ENCODE data around the gene RFESD. TPM values are rescaled to one million over a fixed set of nuclear protein-coding genes. Genes with fewer than 3 reads are reported as not detected.

Gene RFESD
- total RNA-seq, 4 donors from 2014 or later: 0.63 to 3.7 (median 2.5) TPM

DNA sequence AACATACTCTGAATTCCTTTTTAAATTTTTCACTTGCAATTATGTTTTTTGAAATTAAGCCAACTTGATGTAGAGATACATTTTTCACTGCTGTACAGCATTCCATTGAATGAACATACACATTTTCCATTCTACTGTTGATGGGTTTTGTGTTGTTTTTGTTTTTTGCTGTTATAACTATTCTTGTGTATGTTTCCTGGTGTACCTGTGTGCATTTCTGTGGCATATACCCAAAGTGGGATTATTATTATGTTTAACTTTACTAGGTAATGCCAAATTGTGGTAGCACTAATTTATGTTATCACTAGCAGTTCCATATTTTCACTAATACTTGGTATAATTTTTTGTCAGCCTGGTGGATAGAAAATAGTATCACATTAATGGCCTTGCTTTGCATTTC lies 2.7 kb downstream of the RFESD start:
- H3K4me3 ChIP-seq (replicated peaks in 1 of 3): no peak overlapping the region

DNA sequence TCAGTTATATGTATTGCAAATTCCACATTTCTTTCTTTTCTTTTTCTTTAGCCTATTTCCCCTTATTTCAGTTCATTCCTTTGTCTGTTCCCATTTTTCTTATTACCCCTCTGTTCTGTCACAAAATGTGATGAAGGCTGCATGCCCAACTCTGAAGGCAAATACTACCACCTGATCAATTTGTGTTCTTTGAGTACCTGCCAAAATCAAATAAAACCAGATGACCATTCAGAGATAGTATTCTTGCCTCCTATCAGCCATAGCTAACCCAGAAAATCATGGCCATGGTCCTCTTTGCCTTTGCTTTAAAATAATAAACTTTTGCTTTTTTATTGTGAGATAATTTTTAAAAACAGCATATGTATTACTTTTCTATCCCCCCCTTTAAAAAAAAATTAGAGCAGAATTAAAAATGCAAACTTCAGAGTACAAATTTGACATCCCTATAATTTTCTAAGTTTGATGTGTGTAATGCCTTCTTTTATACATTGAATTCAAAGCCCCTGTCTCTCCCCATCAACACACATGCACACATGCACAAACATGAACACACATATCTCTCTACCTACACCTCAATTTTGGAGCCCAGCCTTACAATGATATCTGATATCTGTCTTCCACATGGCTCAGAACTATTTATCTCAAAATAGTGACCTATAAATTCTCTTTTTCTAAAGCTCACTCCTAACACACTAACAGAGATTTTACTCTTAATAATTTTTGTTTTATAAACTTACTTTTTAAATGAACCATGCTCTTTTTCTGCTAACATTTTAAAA lies 3.5 kb downstream of the RFESD start:
- Histone ChIP-seq H3K9me3 (no peaks in the 10 kb centered on the region), H3K27me3 (no peaks in the 10 kb centered on the region), H3K27ac (no peak overlapping the region), H3K4me3 (replicated peaks in 1 of 3) (no peak overlapping the region), H3K4me1 (peaks cover 3 to 9% of the 10 kb centered on the region in 2 donors), H3K36me3 (no peaks in the 10 kb centered on the region)
- no peak for DNase-seq
- TF ChIP-seq, protein P1, sequence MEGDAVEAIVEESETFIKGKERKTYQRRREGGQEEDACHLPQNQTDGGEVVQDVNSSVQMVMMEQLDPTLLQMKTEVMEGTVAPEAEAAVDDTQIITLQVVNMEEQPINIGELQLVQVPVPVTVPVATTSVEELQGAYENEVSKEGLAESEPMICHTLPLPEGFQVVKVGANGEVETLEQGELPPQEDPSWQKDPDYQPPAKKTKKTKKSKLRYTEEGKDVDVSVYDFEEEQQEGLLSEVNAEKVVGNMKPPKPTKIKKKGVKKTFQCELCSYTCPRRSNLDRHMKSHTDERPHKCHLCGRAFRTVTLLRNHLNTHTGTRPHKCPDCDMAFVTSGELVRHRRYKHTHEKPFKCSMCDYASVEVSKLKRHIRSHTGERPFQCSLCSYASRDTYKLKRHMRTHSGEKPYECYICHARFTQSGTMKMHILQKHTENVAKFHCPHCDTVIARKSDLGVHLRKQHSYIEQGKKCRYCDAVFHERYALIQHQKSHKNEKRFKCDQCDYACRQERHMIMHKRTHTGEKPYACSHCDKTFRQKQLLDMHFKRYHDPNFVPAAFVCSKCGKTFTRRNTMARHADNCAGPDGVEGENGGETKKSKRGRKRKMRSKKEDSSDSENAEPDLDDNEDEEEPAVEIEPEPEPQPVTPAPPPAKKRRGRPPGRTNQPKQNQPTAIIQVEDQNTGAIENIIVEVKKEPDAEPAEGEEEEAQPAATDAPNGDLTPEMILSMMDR (IDR thresholded peaks at IDR 0.05): no peak
- TF ChIP-seq POLR2A (IDR thresholded peaks at IDR 0.05): no peak
- intact Hi-C loops (cut with DNase I): loop anchor here (10.0 kb wide), 3 partner anchors 125 to 955 kb away; no protein-coding TSS in a partner anchor

More for the DNA sequence above, 2.7 kb downstream of the RFESD start:
- Histone ChIP-seq H3K27me3 (no peaks in the 10 kb centered on the region), H3K36me3 (no peaks in the 10 kb centered on the region), H3K27ac (no peak overlapping the region), H3K4me1 (peaks cover 3 to 12% of the 10 kb centered on the region in 2 donors), H3K9me3 (no peaks in the 10 kb centered on the region)
- DNase-seq: no peak
- intact Hi-C loops (cut with DNase I): loop anchor here (10.0 kb wide), 2 partner anchors 686 to 956 kb away; no protein-coding TSS in a partner anchor
- TF ChIP-seq, protein P1 (IDR thresholded peaks at IDR 0.05): no peak
- no peak for TF ChIP-seq POLR2A (IDR thresholded peaks at IDR 0.05)

DNA sequence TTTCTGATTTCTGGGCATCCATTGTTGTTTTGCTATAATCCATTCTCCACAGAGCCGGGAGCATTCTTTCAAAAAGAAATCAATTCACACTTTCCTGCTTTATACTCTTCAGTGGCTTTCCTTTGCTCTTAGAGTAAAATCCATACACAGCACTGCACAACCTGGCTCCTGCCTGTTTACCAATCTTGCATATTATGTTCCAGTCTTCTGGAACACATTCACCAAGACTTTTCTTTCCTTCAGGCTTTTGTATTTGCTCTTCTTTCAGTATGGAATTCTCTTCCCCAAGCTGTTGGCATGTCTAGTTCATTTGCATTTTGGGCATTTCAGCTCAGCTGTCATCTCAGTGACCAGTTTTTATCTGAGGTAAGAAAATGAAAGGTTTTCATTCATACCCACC lies 6.3 kb downstream of the RFESD start:
- no peak overlapping the region for H3K27ac ChIP-seq
- 80 to 91% methylated on average over 1 of the region's 1 CpG for WGBS, 2 donors
- DNase-seq: no peak
- H3K4me1 ChIP-seq: peaks cover 0 to under 1% of the 10 kb centered on the region in 2 donors
- intact Hi-C loops (cut with DNase I): loop anchor here (10.0 kb wide), 1 partner anchor 122 kb away; no protein-coding TSS in a partner anchor
- no peaks in the 10 kb centered on the region for H3K9me3 ChIP-seq
- H3K36me3 ChIP-seq: no peaks in the 10 kb centered on the region
- H3K27me3 ChIP-seq: no peaks in the 10 kb centered on the region
- no peak overlapping the region for H3K4me3 ChIP-seq (replicated peaks in 1 of 3)
- TF ChIP-seq, protein P1 (IDR thresholded peaks at IDR 0.05): no peak
- TF ChIP-seq POLR2A (IDR thresholded peaks at IDR 0.05): no peak

DNA sequence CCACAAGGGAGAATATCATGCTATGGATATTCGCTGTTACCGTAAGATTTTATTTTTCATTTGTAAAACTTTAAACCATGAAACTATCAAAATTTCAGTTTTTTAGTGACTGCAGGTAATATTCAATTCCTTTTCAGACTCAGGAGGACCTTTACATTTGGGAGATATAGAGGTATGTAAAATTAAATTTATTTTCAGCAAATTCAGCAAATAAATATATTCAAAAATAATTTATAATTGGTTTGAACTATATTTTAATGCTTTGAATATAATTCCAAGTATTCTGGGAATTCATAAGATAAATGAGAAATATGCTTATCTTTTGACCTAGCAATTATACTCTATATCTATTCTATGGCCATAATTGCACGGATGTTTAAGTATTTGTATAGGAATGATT lies 7.6 kb downstream of the RFESD start:
- Histone ChIP-seq H3K36me3 (no peaks in the 10 kb centered on the region), H3K4me1 (no peaks in the 10 kb centered on the region), H3K27me3 (no peaks in the 10 kb centered on the region), H3K27ac (no peak overlapping the region), H3K4me3 (replicated peaks in 1 of 3) (no peak overlapping the region), H3K9me3 (no peaks in the 10 kb centered on the region)
- WGBS, 2 donors: 96 to 97% methylated on average over 3 of the region's 3 CpGs
- TF ChIP-seq POLR2A (IDR thresholded peaks at IDR 0.05): no peak
- TF ChIP-seq, protein P1 (IDR thresholded peaks at IDR 0.05): no peak
- no peak for DNase-seq
- intact Hi-C loops (cut with DNase I): loop anchor here (10.0 kb wide), 1 partner anchor 121 kb away; no protein-coding TSS in a partner anchor

DNA sequence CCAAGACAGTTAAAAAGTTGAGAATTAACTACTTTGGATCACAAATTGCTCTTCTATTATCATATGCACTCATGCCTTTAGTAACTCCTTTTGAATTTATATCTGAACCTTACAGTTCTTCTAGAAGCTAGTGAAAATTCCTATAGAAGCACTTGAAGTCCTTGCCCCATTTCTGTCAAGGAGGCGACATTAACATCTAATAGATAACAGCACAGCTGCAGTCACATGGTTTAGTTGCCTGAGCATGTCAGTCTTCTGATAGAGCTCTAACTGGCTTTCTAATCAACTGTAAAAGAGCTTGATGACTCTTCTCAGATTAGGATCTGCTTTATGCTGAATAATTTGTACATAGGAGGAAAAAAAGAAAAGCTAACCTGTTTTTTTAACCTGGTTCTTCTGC lies 9.0 kb downstream of the RFESD start:
- H3K9me3 ChIP-seq: no peaks in the 10 kb centered on the region
- intact Hi-C loops (cut with DNase I): loop anchor here (10.0 kb wide), 1 partner anchor 119 kb away; no protein-coding TSS in a partner anchor
- no peak overlapping the region for H3K4me3 ChIP-seq (replicated peaks in 1 of 3)
- no peaks in the 10 kb centered on the region for H3K4me1 ChIP-seq
- 84 to 89% methylated on average over 1 of the region's 1 CpG for WGBS, 2 donors
- H3K27ac ChIP-seq: no peak overlapping the region
- no peak for DNase-seq
- no peak for TF ChIP-seq POLR2A (IDR thresholded peaks at IDR 0.05)
- TF ChIP-seq, protein P1 (IDR thresholded peaks at IDR 0.05): no peak
- no peaks in the 10 kb centered on the region for H3K36me3 ChIP-seq
- no peaks in the 10 kb centered on the region for H3K27me3 ChIP-seq
